Measurements from ENCODE around the gene KRTAP5-2. TPM values are rescaled to one million over a fixed set of nuclear protein-coding genes. Genes with fewer than 3 reads are reported as not detected.

Gene KRTAP5-2
- total and polyA plus RNA-seq, 2 of the 4 experiments (the other 2 are of a cell fraction), result not detected

GRCh38 chr11:1547467-1548098, 50.5 kb downstream of the KRTAP5-2 start:
- H4K91ac ChIP-seq (ENCODE audit: insufficient read depth, low read depth, low read length), result no peak overlapping the region
- H4K8ac ChIP-seq (ENCODE audit: low read depth in 2 of 2, low read length in 2 of 2), result no peak overlapping the region
- no peak overlapping the region for H3K14ac ChIP-seq (replicated peaks; ENCODE audit: low read depth, low read length)
- H4K5ac ChIP-seq (ENCODE audit: low read depth, low read length), result no peak overlapping the region
- no peak overlapping the region for H3K4ac ChIP-seq (ENCODE audit: low read depth, low read length)
- H3K36me3 ChIP-seq (ENCODE audit: control insufficient read depth, insufficient read depth, low read length), result no peaks in the 10 kb centered on the region
- TF ChIP-seq, protein P1, sequence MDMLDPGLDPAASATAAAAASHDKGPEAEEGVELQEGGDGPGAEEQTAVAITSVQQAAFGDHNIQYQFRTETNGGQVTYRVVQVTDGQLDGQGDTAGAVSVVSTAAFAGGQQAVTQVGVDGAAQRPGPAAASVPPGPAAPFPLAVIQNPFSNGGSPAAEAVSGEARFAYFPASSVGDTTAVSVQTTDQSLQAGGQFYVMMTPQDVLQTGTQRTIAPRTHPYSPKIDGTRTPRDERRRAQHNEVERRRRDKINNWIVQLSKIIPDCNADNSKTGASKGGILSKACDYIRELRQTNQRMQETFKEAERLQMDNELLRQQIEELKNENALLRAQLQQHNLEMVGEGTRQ (IDR thresholded peaks at IDR 0.05; ENCODE audit: low read depth, low read length), result no peak
- TF ChIP-seq NFE2L2 (IDR thresholded peaks at IDR 0.05; ENCODE audit: low read depth, low read length) (no peak), SMC3 (IDR thresholded peaks at IDR 0.05; ENCODE audit: low read depth, low read length) (no peak), ELK1 (IDR thresholded peaks at IDR 0.05; ENCODE audit: borderline replicate concordance, low read depth, low read length) (no peak), CEBPB (IDR thresholded peaks at IDR 0.05; ENCODE audit: low read depth, low read length) (no peak), CHD1 (IDR thresholded peaks at IDR 0.05; ENCODE audit: low read depth, low read length) (no peak), MAFK (IDR thresholded peaks at IDR 0.05; ENCODE audit: low read depth, low read length) (no peak), MXI1 (IDR thresholded peaks at IDR 0.05; ENCODE audit: borderline replicate concordance, low read depth, low read length) (no peak), RCOR1 (IDR thresholded peaks at IDR 0.05; ENCODE audit: insufficient replicate concordance, low read length) (no peak), MAZ (IDR thresholded peaks at IDR 0.05; ENCODE audit: borderline replicate concordance, low read depth, low read length) (no peak), FOS (IDR thresholded peaks at IDR 0.05; ENCODE audit: low read depth, low read length) (no peak), BHLHE40 (IDR thresholded peaks at IDR 0.05; ENCODE audit: low read depth, low read length) (no peak), RFX5 (IDR thresholded peaks at IDR 0.05; ENCODE audit: low read depth, low read length) (no peak), POLR2A (IDR thresholded peaks at IDR 0.05; ENCODE audit: low read depth, low read length) (no peak), RAD21 (IDR thresholded peaks at IDR 0.05; ENCODE audit: low read length) (no peak)
- TF ChIP-seq, protein P2, sequence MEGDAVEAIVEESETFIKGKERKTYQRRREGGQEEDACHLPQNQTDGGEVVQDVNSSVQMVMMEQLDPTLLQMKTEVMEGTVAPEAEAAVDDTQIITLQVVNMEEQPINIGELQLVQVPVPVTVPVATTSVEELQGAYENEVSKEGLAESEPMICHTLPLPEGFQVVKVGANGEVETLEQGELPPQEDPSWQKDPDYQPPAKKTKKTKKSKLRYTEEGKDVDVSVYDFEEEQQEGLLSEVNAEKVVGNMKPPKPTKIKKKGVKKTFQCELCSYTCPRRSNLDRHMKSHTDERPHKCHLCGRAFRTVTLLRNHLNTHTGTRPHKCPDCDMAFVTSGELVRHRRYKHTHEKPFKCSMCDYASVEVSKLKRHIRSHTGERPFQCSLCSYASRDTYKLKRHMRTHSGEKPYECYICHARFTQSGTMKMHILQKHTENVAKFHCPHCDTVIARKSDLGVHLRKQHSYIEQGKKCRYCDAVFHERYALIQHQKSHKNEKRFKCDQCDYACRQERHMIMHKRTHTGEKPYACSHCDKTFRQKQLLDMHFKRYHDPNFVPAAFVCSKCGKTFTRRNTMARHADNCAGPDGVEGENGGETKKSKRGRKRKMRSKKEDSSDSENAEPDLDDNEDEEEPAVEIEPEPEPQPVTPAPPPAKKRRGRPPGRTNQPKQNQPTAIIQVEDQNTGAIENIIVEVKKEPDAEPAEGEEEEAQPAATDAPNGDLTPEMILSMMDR (conservative IDR thresholded peaks at IDR 0.05; ENCODE audit: low read depth, low read length), result no peak
- no peak overlapping the region for H3K4me3 ChIP-seq (ENCODE audit: insufficient read depth, low read depth, low read length)
- no peak overlapping the region for H2BK15ac ChIP-seq (ENCODE audit: low read depth, low read length)
- H2AK9ac ChIP-seq (replicated peaks; ENCODE audit: low read depth, low read length, poor library complexity), result no peak overlapping the region
- H2AFZ ChIP-seq (replicated peaks; ENCODE audit: low read length, poor library complexity), result peak overlapping the region; percentile 89
- no peak overlapping the region for H3K56ac ChIP-seq (ENCODE audit: extremely low read depth, insufficient read depth, low read length)
- in situ Hi-C loops (cut with MboI; ENCODE audit: low sequenced_read_pairs), result no loop called here
- H3K27ac ChIP-seq (ENCODE audit: insufficient read depth, low read length), result no peak overlapping the region
- no peak overlapping the region for H2BK120ac ChIP-seq (ENCODE audit: low read depth, low read length)
- peaks cover 4% of the 10 kb centered on the region; the same call in 1 of the 2 replicates for H3K4me1 ChIP-seq (ENCODE audit: control insufficient read depth, insufficient read depth, low read length)
- H2AK5ac ChIP-seq (ENCODE audit: low read depth, low read length), result no peak overlapping the region
- ChIA-PET POLR2A (ENCODE audit: unreplicated experiment) (no interaction called here), CTCF (interaction anchor here (1.2 to 2.1 kb wide), 4 partner anchors 11 to 30 kb away, joined by 4 to 30 read pairs (median 5); partner anchors contain the start of gene DUSP8)
- dilution Hi-C loops (cut with HindIII; ENCODE audit: low sequenced_read_pairs, unreplicated experiment), result no loop called here
- H3K18ac ChIP-seq (ENCODE audit: low read depth, low read length), result no peak overlapping the region
- no peak overlapping the region for H3K4me2 ChIP-seq (ENCODE audit: low read depth, low read length)
- ATAC-seq (ENCODE audit: low read depth), result no peak
- intact Hi-C loops (cut with micrococcal nuclease), result loop anchor here (2.0 kb wide), 1 partner anchor 81 kb away; the partner anchor contains the start of gene KRTAP5-5
- no peaks in the 10 kb centered on the region for H3K9me3 ChIP-seq (ENCODE audit: control insufficient read depth, insufficient read depth, low read length)
- no peak for DNase-seq
- no peak overlapping the region for H2BK5ac ChIP-seq (ENCODE audit: low read depth, low read length, poor library complexity, severe bottlenecking)
- H3K9ac ChIP-seq (ENCODE audit: low read depth, low read length), result no peak overlapping the region
- H2BK20ac ChIP-seq (ENCODE audit: low read depth, low read length), result no peak overlapping the region
- peaks cover 49% of the 10 kb centered on the region for H3K27me3 ChIP-seq (ENCODE audit: control insufficient read depth, insufficient read depth, low read length)
- no peaks in the 10 kb centered on the region for H3K79me1 ChIP-seq (ENCODE audit: low read depth in 1 of 2, low read length in 2 of 2)
- WGBS, 2 experiments (ENCODE audit: extremely low coverage in 2 of 2, insufficient read length in 1 of 2), result 36% methylated on average over 9 of the region's 33 CpGs; no CpG with 5 or more reads in 1 of the 2 experiments
- 0 out of 2 replicates have a peak, but pooled peaks cover 5% of the 10 kb centered on the region for H4K20me1 ChIP-seq (ENCODE audit: insufficient read depth, low read length)
- no peak overlapping the region for H3K23ac ChIP-seq (ENCODE audit: low read depth, low read length)
- no TSS peak for BruUV-seq (replicated peaks)
- no peaks in the 10 kb centered on the region for H3K9me1 ChIP-seq (ENCODE audit: insufficient read depth, low read length)
